ENCODE measurements around the gene ARHGEF9.

Gene ARHGEF9

DNA sequence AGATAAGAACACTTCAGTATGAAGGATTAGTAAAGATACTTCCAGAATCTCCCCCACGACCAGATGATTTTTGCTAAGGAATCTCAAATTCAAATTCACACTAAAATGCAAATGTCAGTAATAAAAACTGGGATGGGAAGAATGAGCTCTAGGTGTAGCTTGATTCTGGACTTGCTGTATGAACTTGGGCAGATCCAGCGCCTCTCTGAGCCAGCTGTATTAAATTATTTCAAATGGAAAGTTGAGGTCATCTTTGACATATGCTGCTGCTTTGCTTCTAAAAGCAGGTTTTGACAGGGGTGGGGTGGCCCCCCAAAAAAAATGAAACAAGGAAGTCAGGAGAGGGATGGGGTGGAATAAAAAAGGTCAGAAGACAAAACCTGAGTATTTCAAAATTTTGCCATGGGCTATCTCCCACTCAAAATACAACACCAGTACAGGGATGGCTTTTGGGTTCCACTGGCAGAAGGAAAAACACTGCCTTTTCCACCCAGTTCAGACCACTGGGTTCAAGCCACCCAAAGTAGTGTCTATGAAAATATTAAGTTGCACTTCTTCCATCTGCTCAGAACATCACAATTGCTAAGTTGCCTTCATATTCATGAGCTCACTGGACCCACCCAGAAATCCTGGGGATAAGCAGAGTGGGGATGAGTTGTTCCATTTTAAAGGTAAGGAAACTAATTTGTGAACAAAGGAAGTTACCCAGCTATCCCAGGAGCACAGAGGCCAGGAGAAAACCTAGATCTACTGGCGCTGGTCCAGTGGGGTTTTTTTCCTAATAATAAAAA is 47.7 kb downstream of the ARHGEF9 start:
- peaks cover 7% of the 10 kb centered on the region for H3K36me3 Mint-ChIP-seq
- peaks cover 25% of the 10 kb centered on the region for H3K4me1 Mint-ChIP-seq
- H3K4me3 Mint-ChIP-seq, result no peak overlapping the region
- H3K27me3 Mint-ChIP-seq, result no peaks in the 10 kb centered on the region
- CTCF ChIA-PET, result no interaction called here
- DNase-seq, result no peak
- H3K27ac Mint-ChIP-seq, result no peak overlapping the region
- no peaks in the 10 kb centered on the region for H3K9me3 Mint-ChIP-seq

DNA sequence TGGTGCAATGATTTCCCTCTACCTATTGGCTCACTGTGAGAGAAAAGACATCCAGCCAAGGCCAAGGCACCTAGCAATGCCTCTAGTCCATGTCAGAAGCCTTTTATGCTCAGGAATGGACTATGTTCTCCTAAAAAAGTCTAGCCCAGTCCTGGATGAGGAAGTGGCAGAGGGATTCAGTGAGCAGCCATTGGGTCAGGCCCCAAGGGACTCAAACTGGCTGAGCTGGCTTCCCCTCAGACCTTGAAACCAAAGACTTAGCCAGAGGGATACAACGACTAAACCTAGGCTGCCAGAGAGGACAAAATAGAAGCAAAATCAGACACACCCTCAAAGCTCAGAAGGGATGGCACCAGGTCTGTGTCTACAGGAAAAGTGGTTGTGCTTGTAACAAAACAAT is 49.1 kb downstream of the ARHGEF9 start:
- H3K27ac Mint-ChIP-seq, result no peak overlapping the region
- H3K27me3 Mint-ChIP-seq, result no peaks in the 10 kb centered on the region
- no peaks in the 10 kb centered on the region for H3K9me3 Mint-ChIP-seq
- H3K36me3 Mint-ChIP-seq, result peaks cover 5% of the 10 kb centered on the region
- peaks cover 21% of the 10 kb centered on the region for H3K4me1 Mint-ChIP-seq
- CTCF ChIA-PET, result no interaction called here
- no peak for DNase-seq
- H3K4me3 Mint-ChIP-seq, result no peak overlapping the region

DNA sequence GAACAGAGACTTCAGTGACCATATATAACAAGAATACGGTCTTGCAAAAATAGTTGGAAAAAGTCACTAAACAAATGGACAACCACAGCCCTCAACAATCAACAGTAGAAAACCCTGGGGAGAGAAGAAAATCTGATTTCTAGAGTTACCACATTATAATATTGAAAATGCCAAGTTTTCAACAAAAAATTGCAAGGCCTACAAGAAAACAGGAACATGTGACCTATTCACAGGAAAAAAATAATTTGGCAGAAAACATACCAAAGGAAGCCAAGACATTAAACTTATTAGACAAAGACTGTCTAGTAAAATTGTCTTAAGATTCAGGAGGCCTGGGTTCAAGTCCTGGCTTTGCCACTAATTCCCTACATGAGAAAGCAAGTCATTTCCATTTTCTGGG is 64.7 kb downstream of the ARHGEF9 start:
- no peaks in the 10 kb centered on the region for H3K27me3 Mint-ChIP-seq
- H3K4me1 Mint-ChIP-seq, result no peaks in the 10 kb centered on the region
- H3K4me3 Mint-ChIP-seq, result no peak overlapping the region
- H3K27ac Mint-ChIP-seq, result no peak overlapping the region
- DNase-seq, result no peak
- no peaks in the 10 kb centered on the region for H3K9me3 Mint-ChIP-seq
- H3K36me3 Mint-ChIP-seq, result peaks cover 22% of the 10 kb centered on the region
- CTCF ChIA-PET, result no interaction called here

DNA sequence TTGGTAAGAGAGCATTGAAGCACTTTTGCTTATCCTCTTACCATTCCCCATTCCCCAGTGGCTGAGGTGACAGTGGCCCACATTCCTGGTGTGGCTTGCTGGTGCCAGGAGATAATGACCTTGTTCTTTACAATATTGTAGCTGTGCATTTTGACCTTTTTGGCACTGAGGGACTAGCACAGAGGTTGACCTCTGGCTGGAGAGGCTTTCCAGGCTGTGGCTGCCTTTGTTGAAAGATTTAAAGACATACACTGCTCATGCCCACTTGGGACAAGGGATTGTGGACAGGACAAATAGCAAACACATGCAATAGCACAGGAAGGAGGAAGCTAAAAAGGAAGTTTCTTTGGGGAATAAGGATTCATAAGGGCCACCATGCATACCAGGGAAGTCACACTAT is 65.4 kb downstream of the ARHGEF9 start:
- H3K4me3 Mint-ChIP-seq, result no peak overlapping the region
- no peaks in the 10 kb centered on the region for H3K27me3 Mint-ChIP-seq
- CTCF ChIA-PET, result no interaction called here
- no peaks in the 10 kb centered on the region for H3K4me1 Mint-ChIP-seq
- no peak for DNase-seq
- no peaks in the 10 kb centered on the region for H3K9me3 Mint-ChIP-seq
- no peak overlapping the region for H3K27ac Mint-ChIP-seq
- peaks cover 22% of the 10 kb centered on the region for H3K36me3 Mint-ChIP-seq

DNA sequence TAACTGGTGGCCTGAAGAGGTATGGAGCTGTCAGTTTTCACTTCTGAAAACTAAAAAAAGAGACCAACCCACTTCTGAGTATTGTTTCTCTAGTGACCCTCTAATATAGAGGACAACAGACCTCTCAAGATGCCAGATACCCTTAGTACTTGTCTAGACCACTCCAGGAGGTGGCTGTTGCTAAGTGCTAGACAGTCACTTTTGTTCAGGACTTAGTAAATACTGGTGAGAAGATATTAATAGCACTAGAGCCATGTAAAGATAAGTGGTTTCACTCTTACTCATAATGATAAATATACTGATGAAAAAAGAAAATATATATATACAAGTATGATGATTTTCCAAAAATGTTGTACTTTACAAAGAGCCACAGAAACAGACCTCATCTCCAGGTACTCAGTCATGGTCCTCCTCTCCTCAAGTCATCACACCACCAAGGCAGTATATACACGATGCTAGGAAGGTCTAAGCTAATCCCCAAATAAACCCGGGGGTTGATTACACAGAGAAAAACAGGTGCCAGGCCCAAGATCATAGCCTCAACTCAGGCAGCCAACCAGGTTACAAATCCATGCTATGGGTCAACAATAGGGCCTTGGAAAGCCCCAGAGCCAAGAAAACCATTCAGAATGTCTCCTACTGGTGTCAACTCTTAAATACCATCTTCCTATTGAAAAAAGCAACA is 66.9 kb downstream of the ARHGEF9 start:
- Mint-ChIP-seq H3K4me3 (no peak overlapping the region), H3K36me3 (peaks cover 26% of the 10 kb centered on the region), H3K27ac (no peak overlapping the region), H3K4me1 (no peaks in the 10 kb centered on the region), H3K9me3 (no peaks in the 10 kb centered on the region), H3K27me3 (no peaks in the 10 kb centered on the region)
- no peak for DNase-seq
- CTCF ChIA-PET, result no interaction called here

DNA sequence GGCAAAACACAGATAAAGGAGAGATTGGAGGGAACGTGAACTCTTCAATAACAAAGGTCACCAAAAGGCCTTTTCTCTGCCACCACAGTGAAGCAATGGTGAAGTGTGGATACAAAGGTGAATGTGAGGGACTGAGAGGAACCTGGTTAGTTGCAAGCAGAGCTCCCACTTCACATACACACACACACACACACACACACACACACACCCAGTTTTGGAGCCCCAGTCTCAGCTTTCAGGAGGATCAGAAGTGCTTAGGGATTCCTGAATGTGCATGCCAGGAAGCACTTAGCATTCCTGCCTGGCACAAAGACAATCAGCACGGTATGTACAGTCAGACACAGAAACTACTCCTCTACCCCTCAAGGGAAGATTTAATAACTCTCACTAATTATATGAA is 71.5 kb downstream of the ARHGEF9 start:
- H3K36me3 Mint-ChIP-seq, result peaks cover 21% of the 10 kb centered on the region
- H3K27ac Mint-ChIP-seq, result no peak overlapping the region
- H3K27me3 Mint-ChIP-seq, result no peaks in the 10 kb centered on the region
- H3K4me1 Mint-ChIP-seq, result no peaks in the 10 kb centered on the region
- no peak for DNase-seq
- no peak overlapping the region for H3K4me3 Mint-ChIP-seq
- H3K9me3 Mint-ChIP-seq, result no peaks in the 10 kb centered on the region
- CTCF ChIA-PET, result no interaction called here

DNA sequence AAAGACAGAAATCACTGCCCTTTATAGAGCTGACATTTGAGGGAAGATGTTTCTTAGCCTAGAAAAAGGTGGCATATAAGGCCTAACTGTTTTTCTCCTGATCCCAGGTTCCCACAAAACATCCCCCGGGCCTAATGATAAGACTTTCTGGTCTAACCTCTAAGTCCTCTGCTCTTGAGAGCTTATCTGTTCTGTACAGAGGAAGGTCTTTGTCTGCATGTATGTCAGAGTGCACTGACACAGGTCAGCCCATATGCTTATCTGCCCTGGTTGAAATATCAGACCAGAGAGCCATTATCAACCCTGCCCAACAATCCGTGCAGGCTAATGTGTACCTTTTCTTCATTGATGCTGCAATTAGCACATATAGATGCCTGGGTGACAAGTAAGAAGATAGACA is 76.2 kb downstream of the ARHGEF9 start:
- Mint-ChIP-seq H3K27me3 (no peaks in the 10 kb centered on the region), H3K9me3 (no peaks in the 10 kb centered on the region), H3K27ac (no peak overlapping the region), H3K4me1 (no peaks in the 10 kb centered on the region), H3K36me3 (peaks cover 26% of the 10 kb centered on the region), H3K4me3 (no peak overlapping the region)
- DNase-seq, result no peak
- CTCF ChIA-PET, result no interaction called here

DNA sequence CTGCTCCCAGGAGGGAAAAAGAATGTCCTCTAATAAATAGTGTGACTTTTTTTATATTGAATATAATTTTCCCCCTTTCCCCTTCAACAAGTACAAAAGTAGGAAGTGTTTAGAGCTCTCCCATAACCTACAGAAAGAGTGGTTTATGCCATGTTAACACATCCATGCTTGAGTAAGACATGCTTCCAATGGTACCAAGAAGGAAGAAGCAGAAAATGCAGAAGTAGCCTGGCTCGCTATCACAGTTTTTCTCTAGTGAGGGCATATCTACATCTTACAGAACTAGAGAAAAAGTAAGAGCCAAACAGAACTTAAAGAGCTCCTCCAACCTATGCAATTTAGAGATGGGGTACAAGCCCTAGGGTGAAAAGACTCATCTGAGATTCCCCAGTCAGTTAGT is 82.5 kb downstream of the ARHGEF9 start:
- no peak overlapping the region for H3K4me3 Mint-ChIP-seq
- H3K9me3 Mint-ChIP-seq, result no peaks in the 10 kb centered on the region
- H3K27ac Mint-ChIP-seq, result no peak overlapping the region
- H3K4me1 Mint-ChIP-seq, result no peaks in the 10 kb centered on the region
- DNase-seq, result no peak
- no peaks in the 10 kb centered on the region for H3K27me3 Mint-ChIP-seq
- CTCF ChIA-PET, result no interaction called here
- peaks cover 34% of the 10 kb centered on the region for H3K36me3 Mint-ChIP-seq

DNA sequence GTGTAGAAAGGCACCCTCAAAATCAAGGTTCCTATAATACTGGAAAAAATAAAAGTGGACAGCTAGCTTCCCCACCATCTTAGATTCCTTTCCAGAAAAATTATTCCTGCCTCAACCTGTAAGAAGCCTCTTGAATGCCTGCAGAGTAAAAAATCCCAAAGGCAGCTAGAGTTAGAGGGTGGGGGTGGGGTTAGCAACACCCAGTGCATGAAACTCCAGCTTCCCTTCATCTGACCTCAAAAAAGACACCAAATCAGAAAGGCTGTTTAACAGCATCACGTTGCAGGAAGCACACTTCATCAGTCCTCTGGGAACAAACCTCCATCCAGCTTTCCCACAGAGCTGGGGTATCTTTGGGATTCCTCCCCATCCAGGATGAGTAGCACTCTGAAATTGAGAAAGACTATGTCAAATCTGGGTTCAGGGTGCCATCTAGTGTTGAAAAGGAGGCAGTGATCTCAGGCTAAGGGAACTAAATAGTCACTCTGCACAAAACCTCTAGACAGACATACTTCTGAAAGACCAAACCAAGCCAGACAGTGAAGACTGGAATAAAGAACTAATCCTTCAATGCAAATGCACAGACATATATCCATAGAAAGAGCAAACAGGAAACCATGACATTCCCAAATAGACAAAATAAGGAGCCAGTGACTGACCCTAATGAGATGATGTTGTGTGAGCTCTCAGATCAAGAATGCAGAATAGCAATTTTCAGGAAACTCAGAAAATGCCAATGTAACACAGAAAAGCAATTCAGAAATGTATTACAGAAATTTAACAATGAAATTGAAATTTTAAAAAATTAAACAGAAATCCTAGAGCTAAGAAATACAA is 97.9 kb downstream of the ARHGEF9 start:
- CTCF ChIA-PET, result interaction anchor here (0.7 to 1.4 kb wide), 4 partner anchors 11 to 484 kb away, joined by 3 read pairs; no protein-coding TSS in a partner anchor

DNA sequence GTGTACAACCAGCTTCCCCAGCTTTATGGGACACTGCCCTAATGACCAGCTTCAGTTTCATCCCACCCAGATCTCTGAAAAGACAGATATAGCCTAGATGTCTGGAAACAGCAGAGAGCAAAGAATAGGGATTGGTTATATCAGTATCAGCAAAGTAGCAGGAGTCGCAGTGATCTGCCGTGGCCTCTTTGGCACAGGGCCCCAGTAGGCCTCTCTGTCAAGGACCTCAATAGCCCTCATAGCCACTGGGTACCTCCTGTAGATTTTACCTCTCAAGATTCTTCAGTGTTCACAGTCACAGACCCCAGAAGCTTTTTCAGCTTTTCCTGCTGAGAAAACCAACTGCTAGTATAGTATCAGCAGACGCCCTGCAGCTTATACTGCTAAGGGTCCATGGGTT is 104.6 kb downstream of the ARHGEF9 start:
- Mint-ChIP-seq H3K27me3 (no peaks in the 10 kb centered on the region), H3K36me3 (peaks cover 2% of the 10 kb centered on the region), H3K4me3 (no peak overlapping the region), H3K9me3 (no peaks in the 10 kb centered on the region), H3K4me1 (no peaks in the 10 kb centered on the region), H3K27ac (no peak overlapping the region)
- CTCF ChIA-PET, result no interaction called here
- no peak for DNase-seq

More for the DNA sequence above, 97.9 kb downstream of the ARHGEF9 start:
- Mint-ChIP-seq H3K27ac (no peak overlapping the region), H3K4me1 (peaks cover 3% of the 10 kb centered on the region), H3K27me3 (no peaks in the 10 kb centered on the region), H3K9me3 (peaks cover 5% of the 10 kb centered on the region), H3K36me3 (peaks cover 8% of the 10 kb centered on the region), H3K4me3 (no peak overlapping the region)
- DNase-seq, result peak; percentile 25

DNA sequence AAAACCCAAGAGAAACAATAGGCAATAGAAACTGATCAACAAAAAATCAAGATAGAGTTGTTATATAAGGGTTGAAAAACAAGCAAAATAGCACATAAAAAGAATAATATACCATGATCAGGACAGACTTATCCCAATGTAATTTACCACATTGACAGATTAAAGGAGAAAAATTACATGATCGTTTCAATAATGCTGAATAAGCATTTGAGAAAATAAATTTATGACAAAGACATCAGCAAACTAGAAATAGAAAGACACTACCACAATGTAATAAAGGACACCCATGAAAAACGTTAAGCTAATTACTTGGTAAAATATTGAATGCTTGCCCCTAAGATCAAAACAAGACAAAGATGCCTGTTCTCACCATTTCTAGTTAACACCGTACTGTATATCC is 105.6 kb downstream of the ARHGEF9 start:
- no peaks in the 10 kb centered on the region for H3K4me1 Mint-ChIP-seq
- H3K9me3 Mint-ChIP-seq, result no peaks in the 10 kb centered on the region
- no peaks in the 10 kb centered on the region for H3K27me3 Mint-ChIP-seq
- no peak overlapping the region for H3K4me3 Mint-ChIP-seq
- peaks cover 2% of the 10 kb centered on the region for H3K36me3 Mint-ChIP-seq
- CTCF ChIA-PET, result no interaction called here
- no peak overlapping the region for H3K27ac Mint-ChIP-seq
- DNase-seq, result no peak

DNA sequence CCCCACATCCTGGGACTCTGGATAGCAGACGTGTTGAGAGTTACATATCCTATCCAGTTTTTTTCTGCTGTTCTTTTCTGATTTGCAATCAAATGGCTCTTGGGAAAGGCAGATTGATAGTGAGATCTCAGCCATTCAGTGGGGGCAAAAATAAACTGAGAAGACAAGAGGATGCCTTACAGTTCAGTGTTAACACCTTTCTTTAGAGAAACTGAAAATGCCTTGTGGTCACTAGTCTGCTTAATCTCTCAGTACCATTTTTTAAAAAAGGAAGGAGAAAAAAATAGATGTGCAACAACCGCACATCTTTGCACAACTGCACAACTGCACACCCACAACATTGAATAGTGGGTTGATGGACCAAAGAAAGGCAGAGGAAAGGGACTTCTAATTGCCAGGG is 109.3 kb downstream of the ARHGEF9 start:
- H3K27me3 Mint-ChIP-seq, result no peaks in the 10 kb centered on the region
- H3K4me1 Mint-ChIP-seq, result no peaks in the 10 kb centered on the region
- CTCF ChIA-PET, result interaction anchor here (1.1 kb wide), 1 partner anchor 11 kb away, joined by 3 read pairs; no protein-coding TSS in a partner anchor
- peaks cover 15% of the 10 kb centered on the region for H3K36me3 Mint-ChIP-seq
- no peak for DNase-seq
- H3K4me3 Mint-ChIP-seq, result no peak overlapping the region
- no peaks in the 10 kb centered on the region for H3K9me3 Mint-ChIP-seq
- no peak overlapping the region for H3K27ac Mint-ChIP-seq

DNA sequence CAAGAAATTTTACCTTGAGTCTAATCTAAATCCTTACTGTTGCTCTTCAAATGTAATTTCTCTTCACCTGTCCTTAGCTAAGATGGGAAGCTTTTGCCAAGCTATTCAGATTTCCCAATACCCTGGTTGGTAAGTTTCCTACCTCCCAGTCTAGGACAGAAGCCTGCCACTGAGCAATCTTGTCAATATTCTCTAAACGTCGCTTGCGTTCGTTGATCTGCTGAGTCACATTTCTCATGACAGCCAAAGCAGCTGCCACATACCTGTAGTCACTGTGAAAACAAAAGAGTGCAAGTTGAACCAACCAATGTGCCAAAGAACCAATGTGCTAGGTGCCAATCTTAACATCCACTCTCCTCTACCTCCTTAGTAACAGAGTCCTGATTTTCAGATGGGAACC is 111.1 kb downstream of the ARHGEF9 start:
- no peak for DNase-seq
- peaks cover 16% of the 10 kb centered on the region for H3K36me3 Mint-ChIP-seq

DNA sequence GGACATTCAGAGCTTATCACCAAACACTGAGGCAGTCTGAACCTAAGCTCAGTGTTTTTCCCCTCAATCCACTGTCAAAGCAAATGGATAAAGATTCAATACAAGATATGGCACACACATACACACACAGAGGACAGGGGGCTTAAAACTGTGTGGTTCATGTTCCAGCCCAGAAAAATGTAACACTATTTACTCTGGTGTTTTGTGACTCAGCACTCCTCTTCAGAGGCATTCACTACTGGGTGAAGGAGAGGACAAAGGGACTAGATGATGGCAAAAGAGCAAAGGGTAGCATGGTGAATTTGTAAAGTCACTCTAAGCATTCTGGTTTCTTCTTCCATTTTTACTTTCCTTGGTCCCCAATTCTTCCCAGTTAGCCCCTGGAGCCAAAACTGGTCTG is 120.3 kb downstream of the ARHGEF9 start:
- CTCF ChIA-PET, result no interaction called here
- Mint-ChIP-seq H3K27ac (no peak overlapping the region), H3K27me3 (no peaks in the 10 kb centered on the region), H3K36me3 (peaks cover 9% of the 10 kb centered on the region), H3K4me1 (no peaks in the 10 kb centered on the region), H3K4me3 (no peak overlapping the region), H3K9me3 (no peaks in the 10 kb centered on the region)
- DNase-seq, result no peak

More for the DNA sequence above, 111.1 kb downstream of the ARHGEF9 start:
- Mint-ChIP-seq H3K4me3 (no peak overlapping the region), H3K9me3 (no peaks in the 10 kb centered on the region), H3K27ac (no peak overlapping the region), H3K4me1 (no peaks in the 10 kb centered on the region), H3K27me3 (no peaks in the 10 kb centered on the region)
- CTCF ChIA-PET, result no interaction called here

Measured in activated naive CD4-positive, alpha-beta T cell treated with anti-CD3 and anti-CD28 coated beads, Interleukin-2, amount 10 ng/mL, durations not matched to agents 7 days and 5 days (primary cell).